HG03439 (cell line): ENCODE data around the gene PTCD1.

Experiments used
- ATAC-seq: cut with Tn5 transposase; IDR thresholded peaks from one replicate; pipeline ENCODE4 v1.9.1; 2021; ENCODE audit warnings: mild to moderate bottlenecking, moderate library complexity; ENCODE audit not compliant: unreplicated experiment

PTCD1 gene, protein sequence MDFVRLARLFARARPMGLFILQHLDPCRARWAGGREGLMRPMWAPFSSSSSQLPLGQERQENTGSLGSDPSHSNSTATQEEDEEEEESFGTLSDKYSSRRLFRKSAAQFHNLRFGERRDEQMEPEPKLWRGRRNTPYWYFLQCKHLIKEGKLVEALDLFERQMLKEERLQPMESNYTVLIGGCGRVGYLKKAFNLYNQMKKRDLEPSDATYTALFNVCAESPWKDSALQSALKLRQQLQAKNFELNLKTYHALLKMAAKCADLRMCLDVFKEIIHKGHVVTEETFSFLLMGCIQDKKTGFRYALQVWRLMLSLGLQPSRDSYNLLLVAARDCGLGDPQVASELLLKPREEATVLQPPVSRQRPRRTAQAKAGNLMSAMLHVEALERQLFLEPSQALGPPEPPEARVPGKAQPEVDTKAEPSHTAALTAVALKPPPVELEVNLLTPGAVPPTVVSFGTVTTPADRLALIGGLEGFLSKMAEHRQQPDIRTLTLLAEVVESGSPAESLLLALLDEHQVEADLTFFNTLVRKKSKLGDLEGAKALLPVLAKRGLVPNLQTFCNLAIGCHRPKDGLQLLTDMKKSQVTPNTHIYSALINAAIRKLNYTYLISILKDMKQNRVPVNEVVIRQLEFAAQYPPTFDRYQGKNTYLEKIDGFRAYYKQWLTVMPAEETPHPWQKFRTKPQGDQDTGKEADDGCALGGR

DNA sequence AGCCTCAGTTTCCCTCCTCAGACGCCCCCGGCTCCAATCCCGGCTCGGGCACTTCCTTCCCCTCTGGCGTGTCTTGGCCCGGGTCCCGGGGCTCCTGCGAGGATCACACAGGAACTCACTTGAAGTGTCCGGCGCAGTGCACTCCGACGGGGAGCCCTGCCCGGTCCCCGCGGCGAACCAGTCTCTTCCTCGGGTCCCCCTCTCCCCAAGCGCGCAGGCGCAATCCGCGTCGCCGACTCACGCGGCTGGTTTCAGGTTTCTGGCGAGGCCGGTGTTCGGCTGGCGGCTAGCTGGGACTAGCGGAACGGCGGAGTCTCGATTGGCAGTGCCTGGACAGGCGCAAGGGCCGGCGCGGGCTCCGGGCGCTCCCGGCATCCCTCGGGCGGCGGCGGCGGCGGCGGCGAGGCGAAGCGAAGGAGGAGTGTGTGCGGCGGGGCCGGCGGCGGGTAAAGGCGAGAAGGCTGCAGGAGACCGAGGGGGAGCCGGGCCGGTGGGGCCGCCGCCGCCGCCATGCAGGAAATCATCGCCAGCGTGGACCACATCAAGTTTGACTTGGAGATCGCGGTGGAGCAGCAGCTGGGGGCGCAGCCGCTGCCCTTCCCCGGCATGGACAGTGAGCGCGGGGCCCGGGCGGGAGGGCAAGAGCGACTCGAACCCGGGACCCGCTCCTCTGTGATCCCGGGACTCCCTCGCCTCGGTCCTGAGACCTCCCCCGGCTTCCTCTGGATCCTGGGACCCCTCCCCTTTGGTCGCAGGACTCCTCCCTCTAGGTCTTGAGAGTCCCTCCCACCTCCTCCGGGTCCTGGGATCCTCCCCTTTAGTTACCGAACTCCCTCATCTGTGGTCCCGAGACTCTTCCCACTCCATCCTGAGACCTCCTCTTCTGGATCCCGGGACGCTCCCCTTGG, at the start of gene PTCD1, which contains the start of gene CPSF4:
TSS of gene PTCD1 (minus strand) at position 226 of the 908 bp plus-strand sequence. CDS start 3,556 bp downstream, outside the sequence.
TSS of gene CPSF4 (plus strand) at position 371 of the 908 bp plus-strand sequence. CDS start at position 511, 140 bp downstream.
- peak; percentile 89 for ATAC-seq

- no peak for ATAC-seq
Measured at GRCh38 chr7:99485094-99485493, 46.5 kb upstream of the PTCD1 start.

DNA sequence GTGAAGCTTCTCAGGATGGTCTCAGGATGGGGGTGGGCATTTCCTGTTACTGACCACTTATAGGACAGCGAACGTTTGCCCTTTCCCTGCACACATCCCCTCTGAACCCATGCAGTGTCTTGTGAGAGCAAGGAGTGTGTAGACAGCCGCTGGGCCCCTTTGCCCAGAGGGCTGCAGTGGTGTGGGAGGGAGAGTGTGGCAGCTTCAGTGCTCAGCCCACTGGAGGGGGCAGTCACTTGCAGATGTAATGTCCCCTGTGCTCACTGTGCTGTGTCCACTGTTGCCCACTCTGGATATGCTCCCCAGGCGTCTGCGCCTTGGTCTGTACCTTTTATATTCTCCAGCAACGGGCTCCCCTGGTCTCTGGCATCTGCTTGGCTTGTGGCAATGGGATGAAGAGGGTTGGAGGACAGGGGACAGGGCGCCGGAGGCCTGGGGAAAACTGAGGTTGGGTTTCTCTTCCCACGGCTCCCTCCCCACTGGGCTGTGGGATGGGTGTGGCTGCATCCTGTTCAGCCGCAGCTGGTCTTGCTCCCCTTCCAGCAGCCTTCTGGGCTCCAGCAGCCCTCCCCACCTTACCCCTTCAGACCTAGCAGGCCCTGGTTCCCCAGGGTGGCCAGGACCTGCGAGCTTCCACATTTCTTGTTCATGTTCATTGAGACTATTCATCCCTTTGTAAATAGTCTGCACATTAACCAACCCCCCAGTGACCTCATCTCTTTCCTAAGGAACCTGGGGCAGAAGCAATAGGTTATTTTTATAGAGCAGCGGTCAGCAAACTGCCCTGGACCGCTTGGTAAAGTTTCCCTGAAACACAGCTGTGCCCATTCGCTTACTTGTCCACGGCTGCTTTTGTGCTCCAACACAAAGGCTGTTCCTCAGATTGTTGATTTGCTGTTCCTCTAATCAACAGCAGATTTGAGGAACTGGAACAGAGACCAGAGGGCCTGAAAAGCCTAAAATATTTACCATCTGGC, 40.2 kb upstream of the PTCD1 start:
- no peak for ATAC-seq

GRCh38 chr7:99476107-99476506, 37.5 kb upstream of the PTCD1 start:
- ATAC-seq = no peak

- ATAC-seq = no peak
Measured at GRCh38 chr7:99473315-99473596, 34.7 kb upstream of the PTCD1 start.

- ATAC-seq = peak; percentile 91
Measured at GRCh38 chr7:99472561-99473314, 34.1 kb upstream of the PTCD1 start, which contains the start of gene ZNF789. Gene ZNF789 (plus strand): TSS chr7:99472890. CDS start chr7:99476457, 3,567 bp downstream.

DNA sequence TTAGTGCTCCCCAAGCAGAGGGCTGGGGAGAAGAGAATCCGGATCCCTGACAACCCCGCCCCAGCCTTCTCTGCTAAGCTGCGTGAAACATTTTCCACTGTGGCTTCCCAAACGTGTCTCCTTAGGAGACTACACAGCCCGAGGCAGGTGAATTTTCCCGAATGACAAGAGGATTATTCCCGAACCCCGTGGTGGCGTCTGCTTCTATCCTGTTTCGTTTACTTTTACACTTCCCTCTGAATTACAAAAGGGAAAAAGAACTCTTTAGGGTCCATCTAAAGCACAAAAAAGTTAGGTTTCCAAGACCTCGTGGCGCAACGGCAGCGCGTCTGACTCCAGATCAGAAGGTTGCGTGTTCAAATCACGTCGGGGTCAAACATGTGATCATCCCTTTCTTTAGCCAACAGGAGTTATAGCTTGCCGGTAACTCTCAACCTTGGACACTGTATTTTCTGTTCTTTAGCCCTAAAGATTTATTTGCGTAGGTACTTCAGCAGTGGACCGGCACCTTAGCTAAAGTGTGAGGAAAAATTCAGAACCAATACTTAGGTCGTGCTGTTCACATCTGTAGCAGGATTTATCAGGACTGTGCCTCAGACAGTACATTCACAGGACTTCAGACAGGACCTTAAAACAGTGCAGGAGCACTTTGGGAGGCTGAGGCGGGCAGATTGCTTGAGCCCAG, 30.9 kb upstream of the PTCD1 start:
- no peak for ATAC-seq

DNA sequence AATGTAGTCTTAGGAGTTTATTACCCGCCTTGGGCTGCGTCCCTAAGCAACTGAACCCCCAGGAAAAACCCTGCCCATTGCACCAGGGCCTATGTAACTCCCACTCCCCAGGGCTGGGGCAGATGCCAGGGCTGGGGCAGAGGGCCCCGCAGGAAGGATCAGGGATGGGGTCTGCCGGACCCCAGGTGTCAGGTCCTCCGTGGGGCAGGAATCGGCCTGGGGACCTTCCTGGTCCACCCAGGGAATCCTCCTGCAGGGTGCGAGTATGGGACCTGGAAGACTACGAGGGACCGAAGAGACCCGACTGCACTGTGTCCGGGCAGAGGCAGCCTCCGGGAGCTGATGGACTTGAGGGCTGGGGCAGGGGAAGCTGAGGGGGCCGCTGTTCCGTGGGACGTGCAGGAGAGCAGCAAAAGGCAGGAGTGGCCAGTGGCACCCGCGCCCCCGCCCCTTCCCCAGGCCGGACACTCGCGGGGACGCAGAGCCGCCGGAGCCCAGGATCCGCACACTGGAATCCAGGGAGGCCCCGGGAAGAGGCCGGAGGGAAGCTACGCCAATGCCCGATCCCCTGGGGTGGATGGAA, 29.8 kb upstream of the PTCD1 start:
- ATAC-seq = no peak

- ATAC-seq = no peak
Measured at GRCh38 chr7:99465421-99465768, 26.8 kb upstream of the PTCD1 start.

- no peak for ATAC-seq
Measured at GRCh38 chr7:99461221-99461620, 22.6 kb upstream of the PTCD1 start.

DNA sequence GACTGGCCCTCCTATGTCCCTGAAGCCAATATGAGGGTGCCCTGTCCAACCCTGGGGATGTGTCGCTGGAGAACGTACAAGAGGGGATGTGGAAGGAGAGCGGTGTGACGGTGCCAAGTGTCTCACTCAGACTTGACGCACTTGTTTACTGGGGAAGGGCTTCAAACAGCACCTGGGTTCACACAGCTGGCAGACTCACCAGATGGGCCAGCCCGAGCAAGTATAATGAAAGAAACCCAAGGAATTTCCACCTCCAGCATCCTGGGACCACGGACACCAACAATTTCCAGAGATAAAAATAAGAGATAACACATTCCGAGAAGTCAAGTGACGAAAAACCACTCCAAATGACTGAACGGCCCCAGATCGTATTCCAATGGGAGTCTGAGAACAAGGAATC, 22.1 kb upstream of the PTCD1 start:
- ATAC-seq = no peak

DNA sequence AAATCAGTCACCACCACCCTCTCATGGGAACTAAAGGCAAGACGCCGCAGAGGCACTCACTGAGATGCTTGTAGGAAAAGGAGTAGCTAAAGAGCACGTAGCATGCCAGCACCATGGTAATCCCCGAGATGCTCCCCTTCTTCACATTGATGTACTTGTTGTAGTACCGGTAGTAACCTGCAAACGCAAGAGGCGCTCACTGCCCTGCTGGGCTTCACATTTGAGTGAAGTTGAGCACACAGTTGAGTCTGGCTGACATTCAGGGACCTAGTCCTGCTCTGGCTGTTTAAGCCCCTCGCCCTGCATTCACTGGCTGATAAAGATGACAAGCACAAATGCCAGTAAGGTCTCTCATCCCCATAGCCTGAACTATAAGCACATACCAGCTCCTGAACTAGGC, 20.5 kb upstream of the PTCD1 start:
- no peak for ATAC-seq

DNA sequence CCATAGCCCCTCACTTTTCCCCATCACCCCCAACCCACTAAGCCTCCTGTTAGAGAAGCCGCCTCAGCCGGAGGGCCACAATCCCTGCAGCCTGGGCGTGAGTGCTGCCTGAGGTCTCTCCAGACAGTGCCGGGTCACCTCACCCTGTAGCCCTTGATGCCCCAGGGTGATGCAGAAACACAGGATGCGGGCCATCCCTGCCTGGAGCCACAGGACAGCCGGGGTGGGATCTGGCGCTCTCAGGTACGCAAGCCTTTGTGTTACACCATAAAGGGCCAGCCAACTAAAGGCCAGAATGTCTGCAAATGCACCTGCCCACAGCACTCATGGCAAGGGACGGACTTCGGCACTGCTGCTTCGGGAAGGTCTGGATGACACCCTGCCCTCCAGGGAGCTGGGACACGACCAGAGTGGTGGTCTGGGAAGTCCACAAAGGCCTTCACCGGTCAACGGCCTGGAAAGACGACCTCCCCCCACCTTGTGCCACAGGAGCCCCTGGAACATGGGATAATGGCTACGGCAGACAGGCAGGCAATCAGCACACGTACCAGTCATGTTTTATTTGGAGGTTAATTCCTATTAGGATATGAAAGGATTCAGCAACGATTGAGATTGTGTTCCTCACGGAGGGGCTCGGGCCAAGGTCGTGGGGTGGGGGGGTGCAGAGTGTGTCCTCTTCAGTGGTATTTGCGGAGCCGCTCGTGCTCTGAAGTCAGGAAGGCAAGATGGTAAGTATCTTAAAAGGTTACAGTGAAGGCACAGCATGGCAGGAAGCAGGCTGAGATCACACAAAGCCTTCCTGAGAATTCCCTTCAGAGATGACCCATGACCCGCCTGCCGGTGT, 19.3 kb upstream of the PTCD1 start:
- ATAC-seq = no peak

DNA sequence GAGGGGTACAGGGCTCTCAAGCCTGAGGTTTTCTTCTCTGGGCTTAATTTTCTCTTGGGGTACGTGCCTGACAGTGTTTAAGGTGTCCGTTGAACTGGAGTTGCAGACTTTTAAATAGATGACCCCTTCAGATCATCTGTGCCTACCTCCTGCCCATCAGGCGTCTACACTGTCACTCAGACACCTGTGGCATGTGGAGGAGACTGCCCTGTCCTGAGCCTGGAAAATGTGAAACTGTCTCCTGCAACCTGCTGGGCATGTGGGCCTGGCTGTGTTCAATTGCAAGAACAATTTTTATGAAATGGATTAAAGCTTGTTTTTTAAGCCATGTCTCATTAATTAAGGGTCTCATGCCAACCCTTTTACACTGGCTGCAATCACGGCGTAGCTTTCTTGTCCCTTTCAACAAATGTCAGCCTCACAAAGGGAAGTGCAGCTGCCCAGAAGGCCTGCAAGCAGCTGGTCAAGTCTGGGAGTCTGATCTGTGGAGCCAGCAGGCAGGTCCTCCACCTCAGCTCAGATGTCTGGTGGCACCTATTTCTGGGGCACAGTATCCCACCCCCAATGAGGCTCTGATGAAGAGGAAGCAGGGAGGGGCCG, 18.6 kb upstream of the PTCD1 start:
- no peak for ATAC-seq

- ATAC-seq = no peak
Measured at GRCh38 chr7:99456288-99456687, 17.7 kb upstream of the PTCD1 start.

DNA sequence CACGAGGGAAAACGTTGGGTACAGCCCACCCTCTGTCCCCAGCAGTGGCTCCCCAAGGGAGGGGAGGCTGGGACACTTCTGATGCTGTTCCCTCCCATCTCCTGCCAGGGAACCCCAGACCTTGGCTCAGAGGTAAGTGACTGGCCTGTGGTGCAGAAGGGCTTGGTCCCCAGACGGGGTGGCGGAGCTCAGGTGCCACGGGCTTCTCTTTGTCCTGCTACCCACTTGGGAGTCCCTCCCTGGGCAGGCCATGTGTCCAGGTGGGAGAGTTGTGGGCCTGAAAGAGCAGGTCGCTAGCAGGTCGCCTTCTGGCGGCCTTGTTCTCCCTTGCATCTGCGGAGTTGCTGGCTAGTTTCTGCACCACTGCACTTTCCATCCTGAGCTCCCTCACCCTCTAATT, 17.3 kb upstream of the PTCD1 start:
- ATAC-seq = no peak

GRCh38 chr7:99453105-99453504, 14.5 kb upstream of the PTCD1 start:
- no peak for ATAC-seq
